HG03064 (cell line): ENCODE data around the gene SEC16B.

Experiments
- ATAC-seq: cut with Tn5 transposase; IDR thresholded peaks from one replicate; pipeline ENCODE4 v1.9.1; 2021; ENCODE audit warnings: low read depth; ENCODE audit not compliant: unreplicated experiment

Gene SEC16B

DNA sequence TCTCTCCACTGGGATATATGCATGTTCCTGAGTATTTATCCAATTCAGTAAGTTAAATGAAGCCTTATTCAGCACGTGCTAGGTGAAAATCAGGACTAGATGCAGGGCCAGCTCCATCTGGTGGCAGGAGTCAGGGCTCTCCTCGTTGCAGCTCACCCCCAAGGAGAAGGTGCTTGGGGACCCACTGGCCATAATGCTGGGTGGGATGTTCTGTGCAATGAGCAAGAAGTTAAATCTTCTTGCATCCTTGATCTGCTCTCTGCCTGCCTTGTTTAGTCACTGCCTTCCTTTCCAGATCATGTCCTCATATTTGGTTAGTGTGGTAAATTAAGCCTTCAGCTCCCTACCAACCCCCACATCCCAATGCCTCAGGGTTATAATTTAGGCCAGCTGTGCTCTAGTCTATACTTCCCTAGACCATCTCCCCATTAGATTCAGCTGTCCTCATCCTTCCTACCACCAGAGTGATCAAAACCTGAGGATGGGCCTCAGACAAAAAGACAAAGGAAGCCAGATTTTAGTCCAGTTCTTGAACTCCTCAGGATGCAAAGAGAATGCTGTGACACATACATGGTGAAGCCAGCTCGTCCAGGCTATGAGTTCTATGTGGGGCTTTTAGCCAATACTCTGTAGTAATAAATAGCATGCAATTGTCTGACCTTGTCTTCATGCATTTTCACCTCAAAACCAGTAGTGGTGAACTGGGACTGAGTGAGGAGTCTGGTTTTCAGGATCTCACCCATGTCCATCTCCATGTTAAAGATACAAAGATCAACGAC, 55.9 kb downstream of the SEC16B start:
- ATAC-seq = no peak

DNA sequence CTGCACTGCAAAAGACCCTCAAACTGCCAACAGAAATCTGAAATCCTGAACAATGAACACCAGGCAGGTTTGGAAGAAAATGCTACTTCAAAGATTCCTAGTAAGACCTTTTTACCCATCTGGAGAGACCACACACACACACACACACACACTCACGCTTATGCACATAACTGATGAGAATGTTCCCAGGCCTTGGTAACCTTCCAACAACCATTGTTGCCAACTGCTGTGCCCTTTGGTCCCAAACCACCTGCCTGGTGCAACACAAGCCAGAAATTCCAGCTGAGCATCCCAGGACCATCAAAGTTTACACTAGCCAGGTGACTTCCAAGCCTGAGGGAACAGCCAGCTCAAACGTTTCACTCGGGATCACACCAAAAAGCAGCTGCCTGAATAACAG, 56.9 kb downstream of the SEC16B start:
- ATAC-seq = no peak

DNA sequence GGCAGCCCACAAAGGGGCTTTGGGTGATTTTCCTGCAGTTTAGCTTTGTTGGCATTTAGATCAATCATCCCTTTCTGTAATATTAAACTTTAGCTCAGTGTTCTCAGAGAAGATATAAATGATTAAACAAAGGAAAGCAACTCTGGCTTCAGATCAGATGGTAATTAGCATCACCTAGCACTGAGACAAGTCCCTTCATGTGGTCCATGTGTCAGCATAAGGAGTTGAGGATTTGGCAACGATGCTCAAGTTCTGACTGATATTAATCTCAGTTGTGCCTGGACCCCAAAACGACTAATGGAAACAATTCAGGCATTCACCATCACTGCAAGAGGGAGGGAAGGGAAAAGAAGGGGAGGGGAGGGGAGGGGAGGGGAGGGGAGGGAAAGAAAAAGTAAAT, 60.4 kb downstream of the SEC16B start:
- ATAC-seq = no peak

DNA sequence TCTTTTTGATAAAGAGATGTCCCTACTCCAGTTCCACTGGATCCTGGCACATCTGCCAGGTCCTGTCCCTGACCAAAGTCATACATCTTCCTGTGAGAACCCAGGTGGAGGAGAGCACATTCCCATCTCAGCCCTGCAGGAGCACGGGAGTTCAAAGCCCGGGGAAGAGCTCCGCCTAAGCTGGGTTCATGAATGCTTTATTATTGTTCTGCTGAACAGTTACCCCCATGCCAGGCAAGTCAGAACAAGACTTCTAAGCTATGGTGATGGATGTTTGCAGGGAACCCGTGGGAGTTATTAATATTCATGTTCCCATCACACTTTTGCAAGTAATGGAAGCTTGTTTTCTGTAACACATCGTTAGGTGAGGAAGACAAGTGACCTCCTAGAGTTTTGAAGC, 62.9 kb downstream of the SEC16B start:
- ATAC-seq = no peak

DNA sequence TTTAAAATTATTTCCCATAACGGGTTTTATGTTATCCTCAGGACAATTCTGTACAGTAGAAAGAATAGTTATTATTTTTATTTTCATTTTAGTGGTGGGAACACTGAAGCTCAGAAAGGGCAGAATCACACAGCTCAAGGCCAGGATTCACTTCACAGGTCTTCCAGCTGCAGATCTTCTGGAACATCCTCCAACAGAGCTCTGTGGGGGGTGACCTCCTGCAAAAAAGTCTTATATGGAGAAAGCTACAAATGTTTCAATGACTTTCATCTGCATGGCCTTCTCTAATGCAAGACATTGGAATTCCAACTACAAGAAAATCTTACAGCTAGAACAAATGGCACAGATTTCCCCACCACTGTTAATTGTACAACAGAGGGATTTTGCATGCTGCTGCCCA, 64.2 kb downstream of the SEC16B start:
- ATAC-seq = no peak

- ATAC-seq = no peak
Observed at GRCh38 chr1:177902266-177902665, 67.6 kb downstream of the SEC16B start.

DNA sequence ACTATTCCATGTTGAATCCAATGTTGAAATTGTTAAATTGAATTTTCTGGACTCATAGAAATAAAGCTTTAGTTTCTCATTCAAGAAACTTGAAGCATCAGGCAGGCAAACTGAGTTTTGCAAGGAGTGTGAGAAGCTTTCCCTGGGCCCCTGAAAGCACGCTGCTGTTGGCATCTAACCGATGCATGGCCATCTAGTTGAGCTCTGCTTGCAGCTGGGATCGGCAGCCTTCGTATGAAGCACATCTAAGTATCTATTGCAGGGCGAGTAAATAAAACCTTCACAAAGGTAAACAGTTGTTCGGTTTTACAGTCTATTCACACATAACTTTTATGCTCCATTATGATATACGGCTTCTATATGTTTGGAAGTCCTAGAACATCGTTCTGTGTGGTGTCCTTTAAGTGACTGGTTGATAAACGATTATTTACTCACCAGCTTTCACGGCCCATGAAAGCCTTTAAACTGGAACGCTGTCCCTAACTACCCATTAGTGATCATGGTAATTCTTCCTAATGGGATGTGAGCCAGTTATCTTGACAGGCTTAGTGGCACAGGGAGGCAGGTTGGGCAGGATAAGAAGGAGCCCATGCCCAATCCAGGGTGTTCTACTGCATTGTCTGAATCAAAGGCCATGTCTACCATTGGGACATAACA, 71.7 kb downstream of the SEC16B start:
- ATAC-seq = no peak

DNA sequence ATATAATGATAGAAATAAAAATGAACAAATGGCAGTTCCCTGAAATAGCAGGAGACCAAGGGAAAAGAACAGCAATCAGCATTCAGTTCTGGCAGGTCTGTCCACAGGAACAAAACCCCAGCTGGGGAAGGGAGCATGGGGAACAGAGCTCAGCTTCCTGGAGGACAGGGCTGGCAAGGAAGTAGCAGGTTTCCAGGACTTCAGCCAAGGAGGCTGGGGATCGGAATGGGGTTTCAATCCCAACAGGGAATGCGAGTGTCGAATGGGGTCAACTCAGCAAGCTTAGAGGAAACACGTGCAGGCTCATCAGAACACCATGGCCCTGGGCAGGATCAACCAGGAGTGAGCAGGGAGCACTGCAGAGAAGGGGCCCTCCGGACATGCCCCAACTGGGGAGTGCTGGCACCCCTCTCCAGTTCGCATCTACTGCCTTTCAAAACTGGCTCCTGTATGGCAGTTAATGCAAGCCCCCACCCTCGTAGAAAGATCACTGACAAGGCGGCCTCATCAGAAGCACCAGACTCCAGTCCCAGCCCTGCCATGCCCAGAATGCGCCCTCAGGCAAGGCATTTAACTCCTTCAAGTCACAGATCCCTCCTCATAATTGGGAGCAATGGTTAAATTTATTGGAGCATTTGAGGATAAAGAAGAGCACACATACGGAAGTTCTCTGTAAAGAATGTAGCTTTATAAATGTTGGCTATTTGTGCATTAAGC, 72.4 kb downstream of the SEC16B start:
- ATAC-seq = no peak
